ENCODE data around the gene SPTBN5.

GRCh38 chr15:41838400-41838897 is 55.4 kb downstream of the SPTBN5 start, which contains the start of gene PLA2G4B:
- no peak for TF ChIP-seq CTCF (IDR thresholded peaks at IDR 0.05 in 2 of 3, conservative IDR thresholded peaks at IDR 0.05 in 1 of 3; ENCODE audit: control insufficient read depth in 2 of 3, extremely low read depth in 1 of 3, insufficient read depth in 1 of 3, low read depth in 3 of 3, low read length in 3 of 3)
- TF ChIP-seq HCFC1 (IDR thresholded peaks at IDR 0.05; ENCODE audit: low read length), result no peak
- no peak for TF ChIP-seq ZSCAN29 (IDR thresholded peaks at IDR 0.05)
- no peak for TF ChIP-seq TAF1 (IDR thresholded peaks at IDR 0.05; ENCODE audit: borderline replicate concordance, low read depth, low read length)
- no peak for TF ChIP-seq NR2F1 (conservative IDR thresholded peaks at IDR 0.05)
- TF ChIP-seq NFXL1 (IDR thresholded peaks at IDR 0.05; ENCODE audit: borderline replicate concordance), result no peak
- no peak for TF ChIP-seq POLR2AphosphoS2 (IDR thresholded peaks at IDR 0.05; ENCODE audit: low read depth, low read length)
- TF ChIP-seq POLR2AphosphoS5 (IDR thresholded peaks at IDR 0.05; ENCODE audit: low read length), result no peak
- TF ChIP-seq EZH2 (IDR thresholded peaks at IDR 0.05; ENCODE audit: borderline replicate concordance, control insufficient read depth, low read depth, low read length), result no peak
- TF ChIP-seq HDAC2 (IDR thresholded peaks at IDR 0.05), result no peak
- no peak for TF ChIP-seq IRF5 (IDR thresholded peaks at IDR 0.05; ENCODE audit: borderline replicate concordance)
- TF ChIP-seq GABPA (IDR thresholded peaks at IDR 0.05; ENCODE audit: low read depth), result no peak
- TF ChIP-seq USF2 (IDR thresholded peaks at IDR 0.05; ENCODE audit: borderline replicate concordance, low read depth, low read length), result no peak
- no peak for TF ChIP-seq CHD2 (IDR thresholded peaks at IDR 0.05; ENCODE audit: borderline replicate concordance, low read depth, low read length)

Data from GM12878 (cell line).